Lung (tissue), 12 donors: ENCODE results near the gene KRT75. TPM values are rescaled to one million over a fixed set of nuclear protein-coding genes. Genes with fewer than 3 reads are reported as not detected.
A peak's percentile ranks its signal among the peaks of the same experiment; 100 is the strongest.

Experiments used
- ATAC-seq: fragments of 200-7000 bp; cut with Tn5 transposase; one replicate; pipeline ENCODE4 v1.9.1; 2020; ENCODE audit warnings: moderate number of reproducible peaks; ENCODE audit not compliant: insufficient read depth, low FRiP score
- DNase-seq, 3 donors: peaks; one replicate each; pipeline ENCODE4 v3.0.0-alpha.2; 2013 to 2017
- H3K27ac ChIP-seq, 2 donors: one replicate each; pipeline ENCODE4 v1.5.1; 2013; ENCODE audit warnings: mild to moderate bottlenecking in 2 of 2, moderate library complexity in 2 of 2, control low read depth in 1 of 2, inconsistent platforms in 1 of 2, low read depth in 1 of 2, low read length in 1 of 2
- H3K27me3 ChIP-seq, 3 donors: one replicate each; pipeline ENCODE4 v1.5.1; 2013; ENCODE audit warnings: low read length in 2 of 3; ENCODE audit not compliant: control insufficient read depth in 3 of 3, insufficient read depth in 3 of 3
- H3K36me3 ChIP-seq, 4 donors: one replicate each; pipeline ENCODE4 v1.5.1; 2013; ENCODE audit warnings: low read length in 4 of 4, mild to moderate bottlenecking in 1 of 4, moderate library complexity in 1 of 4; ENCODE audit not compliant: control insufficient read depth in 4 of 4, insufficient read depth in 4 of 4
- H3K4me1 ChIP-seq, 5 donors: one replicate each; pipeline ENCODE4 v1.5.1; 2013; ENCODE audit warnings: low read length in 5 of 5, mild to moderate bottlenecking in 2 of 5, moderate library complexity in 1 of 5; ENCODE audit not compliant: control insufficient read depth in 5 of 5, insufficient read depth in 5 of 5
- H3K4me3 ChIP-seq: one replicate; pipeline ENCODE4 v1.5.1; 2013; ENCODE audit warnings: mild to moderate bottlenecking, control low read depth, moderate library complexity
- H3K9ac ChIP-seq, 2 donors: one replicate each; pipeline ENCODE4 v1.5.1; 2013; ENCODE audit warnings: low read length in 2 of 2, control low read depth in 1 of 2; ENCODE audit not compliant: insufficient read depth in 1 of 2
- H3K9me3 ChIP-seq, 4 donors: one replicate each; pipeline ENCODE4 v1.5.1; 2013; ENCODE audit warnings: low read length in 3 of 4, mild to moderate bottlenecking in 1 of 4, moderate library complexity in 1 of 4; ENCODE audit not compliant: control insufficient read depth in 4 of 4, insufficient read depth in 3 of 4
- WGBS, 2 donors: extraction: QIAGEN DNeasy Blood & Tissue Kit; methylation state at CpG; one replicate each; pipeline ENCODE4 v1.1.7; 2013; 5-methylcytosine and 5-hydroxymethylcytosine counted together
- polyA plus RNA-seq, 2 donors: library from polyadenylated mRNA; stranded (reverse); fragments of 200-250 nt; gene quantifications; one replicate each; pipeline ENCODE4 v1.2.1, GENCODE V29; 2013
- total RNA-seq, 2 donors: library from RNA; depleted of rRNA in 1 of 2; stranded (reverse); fragments of >200 nt in 1 of 2; gene quantifications; one replicate each; pipeline ENCODE4 v1.2.1, GENCODE V29; 2014 to 2021
- TF ChIP-seq, protein P1 (sequence below): IDR thresholded peaks from 2 replicates; pipeline ENCODE4 v1.5.1; 2012; ENCODE audit warnings: mild to moderate bottlenecking; ENCODE audit errors: control extremely low read depth, extremely low read depth
- donor health status: control.
- donor health status: control.
- donor health status: Bipolar disorder and iron deficiency.
- donor health status: healthy.
- donor health status: DM: yes; HTN: yes; CAD: no.

KRT75 gene
- total and polyA plus RNA-seq, 4 donors: 0.01 TPM; not detected in 3

DNA sequence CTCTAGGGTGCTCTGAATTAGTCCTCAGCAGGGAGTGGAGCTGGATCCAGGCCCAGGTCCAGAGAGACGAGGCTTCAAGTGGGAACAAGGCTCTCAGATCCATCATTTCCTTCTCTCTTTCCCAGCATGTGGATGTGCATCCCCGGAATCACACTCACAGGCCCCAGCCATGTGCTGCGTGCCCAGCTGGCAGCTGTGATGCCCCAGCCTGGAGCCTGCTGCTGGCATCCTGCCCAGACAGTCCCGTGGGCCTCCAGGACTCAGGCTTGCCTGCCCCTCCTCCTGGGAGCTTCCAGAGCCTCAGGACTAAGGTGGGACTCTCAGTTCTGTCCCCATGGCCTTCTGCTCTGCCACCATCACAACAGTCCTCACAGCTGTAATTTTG lies 42.6 kb downstream of the KRT75 start:
- Histone ChIP-seq H3K9ac (no peak overlapping the region), H3K27me3 (peaks cover 0 to 7% (median 0%) of the 10 kb centered on the region in 3 donors), H3K4me3 (no peak overlapping the region), H3K36me3 (no peaks in the 10 kb centered on the region), H3K9me3 (no peaks in the 10 kb centered on the region), H3K27ac (no peak overlapping the region), H3K4me1 (peaks cover 0 to 11% (median 0%) of the 10 kb centered on the region in 5 donors)
- TF ChIP-seq, protein P1, sequence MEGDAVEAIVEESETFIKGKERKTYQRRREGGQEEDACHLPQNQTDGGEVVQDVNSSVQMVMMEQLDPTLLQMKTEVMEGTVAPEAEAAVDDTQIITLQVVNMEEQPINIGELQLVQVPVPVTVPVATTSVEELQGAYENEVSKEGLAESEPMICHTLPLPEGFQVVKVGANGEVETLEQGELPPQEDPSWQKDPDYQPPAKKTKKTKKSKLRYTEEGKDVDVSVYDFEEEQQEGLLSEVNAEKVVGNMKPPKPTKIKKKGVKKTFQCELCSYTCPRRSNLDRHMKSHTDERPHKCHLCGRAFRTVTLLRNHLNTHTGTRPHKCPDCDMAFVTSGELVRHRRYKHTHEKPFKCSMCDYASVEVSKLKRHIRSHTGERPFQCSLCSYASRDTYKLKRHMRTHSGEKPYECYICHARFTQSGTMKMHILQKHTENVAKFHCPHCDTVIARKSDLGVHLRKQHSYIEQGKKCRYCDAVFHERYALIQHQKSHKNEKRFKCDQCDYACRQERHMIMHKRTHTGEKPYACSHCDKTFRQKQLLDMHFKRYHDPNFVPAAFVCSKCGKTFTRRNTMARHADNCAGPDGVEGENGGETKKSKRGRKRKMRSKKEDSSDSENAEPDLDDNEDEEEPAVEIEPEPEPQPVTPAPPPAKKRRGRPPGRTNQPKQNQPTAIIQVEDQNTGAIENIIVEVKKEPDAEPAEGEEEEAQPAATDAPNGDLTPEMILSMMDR: no peak
- DNase-seq (peak; percentile 19 to 56 (median 42)), ATAC-seq (no peak)
- 26 to 65% methylated on average over 4 of the region's 4 CpGs for WGBS, 2 donors

DNA sequence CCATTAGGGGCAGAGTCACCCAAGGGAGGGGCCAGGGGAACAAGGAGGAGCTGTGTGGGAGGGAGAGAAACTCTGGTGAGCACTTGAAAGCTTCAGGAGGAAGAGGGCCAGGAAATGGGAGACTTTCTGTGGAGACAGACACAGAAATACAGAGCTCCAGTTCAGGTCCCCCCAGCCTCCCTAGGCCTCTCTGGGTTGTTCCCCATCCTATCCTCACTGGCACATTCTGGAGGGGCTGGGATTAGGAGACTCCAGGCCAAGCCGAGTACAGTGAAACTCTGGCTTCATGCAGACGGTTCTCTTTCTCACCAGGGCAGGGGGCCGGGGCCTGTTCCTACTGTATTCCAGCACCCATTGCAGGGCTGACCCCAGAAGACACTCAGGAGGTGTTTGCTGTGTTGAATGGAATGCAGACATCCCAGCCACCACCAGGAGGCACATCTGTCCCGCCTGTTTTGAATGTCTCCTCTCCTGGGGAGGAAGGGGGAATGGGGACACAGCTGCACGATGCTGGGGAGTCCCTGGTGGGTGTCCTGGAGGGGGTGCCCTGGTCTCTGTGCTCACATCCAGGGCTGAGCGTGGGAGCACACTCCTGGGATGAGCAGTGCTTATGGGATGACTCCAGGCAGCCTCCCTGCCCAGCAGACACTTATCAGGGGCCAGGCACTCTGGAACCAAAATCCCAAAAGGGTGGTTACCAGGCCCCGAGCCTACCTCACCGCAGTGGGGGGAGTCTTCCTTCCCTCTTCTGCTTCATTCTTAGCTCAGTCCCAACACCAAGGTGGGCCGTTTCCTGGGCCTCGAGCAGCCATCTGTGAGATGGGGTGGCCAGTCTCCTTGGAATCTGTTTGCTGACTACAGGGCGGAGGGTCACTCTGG lies 43.2 kb downstream of the KRT75 start:
- ATAC-seq (no peak), DNase-seq (no peak)
- H3K9me3 ChIP-seq: no peaks in the 10 kb centered on the region
- H3K4me3 ChIP-seq: no peak overlapping the region
- H3K36me3 ChIP-seq: no peaks in the 10 kb centered on the region
- H3K9ac ChIP-seq: no peak overlapping the region
- 65 to 73% methylated on average over 10 to 11 of the region's 11 CpGs for WGBS, 2 donors
- H3K27me3 ChIP-seq: peaks cover 0 to 7% (median 0%) of the 10 kb centered on the region in 3 donors
- TF ChIP-seq, protein P1: no peak
- H3K27ac ChIP-seq: no peak overlapping the region
- peaks cover 0 to 11% (median 0%) of the 10 kb centered on the region in 5 donors for H3K4me1 ChIP-seq

DNA sequence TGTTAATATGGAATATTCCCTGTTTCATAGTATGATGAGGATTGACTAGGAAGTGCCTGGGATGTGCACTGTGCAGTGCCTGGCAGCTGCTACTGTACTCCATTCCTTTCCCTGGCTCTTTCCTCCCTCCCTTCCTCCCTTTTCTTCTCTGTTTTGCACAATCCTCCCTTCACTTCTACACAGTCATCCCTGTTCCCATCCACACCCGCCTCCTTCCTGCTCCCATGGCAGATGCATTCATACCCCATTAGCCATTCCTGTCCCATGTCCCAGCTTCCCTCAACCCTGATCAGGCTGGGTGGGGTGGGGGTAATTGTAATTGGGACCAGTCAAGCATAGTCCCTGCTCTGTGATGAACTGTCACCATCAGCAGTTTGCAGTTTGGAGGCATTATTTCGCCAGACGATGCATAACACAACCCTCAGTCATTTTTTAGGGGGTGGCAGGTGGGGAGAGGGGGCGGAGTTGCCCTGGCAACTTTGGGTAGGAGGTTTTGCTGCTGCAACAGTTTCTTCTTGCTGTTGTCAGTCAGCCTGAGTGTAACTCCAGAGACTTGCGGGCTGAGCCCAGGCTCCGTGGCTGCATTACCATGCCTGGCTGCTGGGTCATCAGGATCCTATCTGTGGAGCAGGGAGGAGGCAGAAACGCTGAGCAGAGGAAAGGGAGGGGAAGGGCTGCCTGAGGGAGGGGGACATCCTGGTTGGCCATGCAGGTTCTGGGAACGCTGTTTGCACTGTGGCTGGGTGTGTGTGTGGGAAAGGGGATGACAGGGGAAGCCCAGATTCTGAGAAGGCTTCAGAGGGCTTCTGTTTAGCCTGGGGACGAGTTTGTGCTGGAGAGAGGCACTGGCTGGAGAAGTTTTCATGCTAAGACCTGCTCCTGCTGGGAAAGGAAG lies 44.6 kb downstream of the KRT75 start:
- no peaks in the 10 kb centered on the region for H3K36me3 ChIP-seq
- H3K9ac ChIP-seq: no peak overlapping the region
- WGBS, 2 donors: 53 to 56% methylated on average over 9 of the region's 9 CpGs
- H3K27ac ChIP-seq: no peak overlapping the region
- TF ChIP-seq, protein P1: no peak
- DNase-seq (peak in 1 of 3 donors; percentile 18), ATAC-seq (no peak)
- H3K9me3 ChIP-seq: no peaks in the 10 kb centered on the region
- peaks cover 0 to 11% (median 0%) of the 10 kb centered on the region in 5 donors for H3K4me1 ChIP-seq
- no peak overlapping the region for H3K4me3 ChIP-seq
- H3K27me3 ChIP-seq: peaks cover 0 to 7% (median 0%) of the 10 kb centered on the region in 3 donors
